ACC112 (cell line): ENCODE measurements around the gene SUGCT.

Experiments
- H2AFZ ChIP-seq: fragments of 200-600 bp; sonication (generic); one replicate; pipeline ENCODE4 v1.6.0; 2017; ENCODE audit warnings: antibody characterized with exemption, low read length; ENCODE audit not compliant: unreplicated experiment
- H3K27ac ChIP-seq: fragments of 200-600 bp; sonication (generic); 2 replicates; pipeline ENCODE4 v1.5.1; 2014; ENCODE audit warnings: low read depth, mild to moderate bottlenecking, antibody characterized with exemption, low read length, moderate library complexity
- H3K27me3 ChIP-seq: fragments of 200-600 bp; sonication (generic); 2 replicates; pipeline ENCODE4 v1.6.1; 2014; ENCODE audit warnings: mild to moderate bottlenecking, antibody characterized with exemption, low read length, moderate library complexity, mixed read lengths; ENCODE audit not compliant: insufficient read depth
- H3K36me3 ChIP-seq: fragments of 200-600 bp; sonication (generic); 2 replicates; pipeline ENCODE4 v1.6.1; 2016; ENCODE audit warnings: mild to moderate bottlenecking, antibody characterized with exemption, low read length, moderate library complexity, mixed read lengths; ENCODE audit not compliant: insufficient read depth
- H3K4me1 ChIP-seq: fragments of 200-600 bp; sonication (generic); one replicate; pipeline ENCODE4 v1.6.1; 2016; ENCODE audit warnings: low read length, mixed read lengths; ENCODE audit not compliant: insufficient read depth, unreplicated experiment, control insufficient read depth
- H3K4me3 ChIP-seq: fragments of 200-600 bp; sonication (generic); 2 replicates; pipeline ENCODE4 v1.5.1; 2014; ENCODE audit warnings: mild to moderate bottlenecking, low read depth, low read length
- H3K79me2 ChIP-seq: fragments of 200-600 bp; sonication (generic); one replicate; pipeline ENCODE4 v1.6.0; 2016; ENCODE audit warnings: low read length; ENCODE audit not compliant: control insufficient read depth, unreplicated experiment, insufficient read depth

The SUGCT gene

DNA sequence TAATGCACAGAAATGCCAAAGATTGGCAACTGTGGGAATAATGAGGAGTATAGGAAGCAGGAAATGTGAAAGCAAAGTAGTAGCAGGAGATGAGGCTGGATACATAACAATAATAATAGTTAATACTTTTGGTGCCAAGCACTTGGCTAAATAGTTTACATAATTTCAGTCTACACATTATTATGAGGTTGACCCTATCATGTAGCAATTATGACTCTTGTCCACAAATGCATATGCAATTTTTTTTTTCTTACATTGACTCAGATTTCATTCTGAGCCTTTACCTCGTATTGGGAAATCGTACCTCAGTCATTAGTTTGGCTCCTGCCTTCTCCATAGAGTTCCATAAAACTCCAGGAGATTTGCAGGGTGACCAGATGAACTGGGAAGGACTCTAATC lies 219.9 kb downstream of the SUGCT start:
- no peak overlapping the region for H2AFZ ChIP-seq

DNA sequence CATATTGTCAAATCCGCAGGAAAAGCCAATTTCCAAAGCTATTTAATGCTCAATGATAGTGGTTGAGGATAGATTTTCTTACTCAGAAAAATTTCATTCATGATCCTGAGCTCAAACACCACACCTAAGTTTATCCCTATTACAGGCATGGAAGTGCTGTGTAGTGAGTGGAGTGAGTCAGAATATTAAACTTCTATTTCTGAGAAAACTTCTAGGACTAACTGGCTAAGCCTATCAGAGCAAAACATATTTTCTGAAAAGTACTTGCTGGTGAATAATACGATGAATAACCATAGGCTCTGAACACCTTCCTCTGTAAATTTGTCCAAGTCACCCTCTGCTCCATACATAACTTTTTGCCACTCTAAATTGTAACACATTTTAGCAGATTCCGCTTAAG lies 221.5 kb downstream of the SUGCT start:
- Histone ChIP-seq H2AFZ (no peak overlapping the region), H3K4me1 (peaks cover 11% of the 10 kb centered on the region), H3K36me3 (no peaks in the 10 kb centered on the region), H3K79me2 (no peaks in the 10 kb centered on the region), H3K27ac (peak overlapping the region; percentile 21; the same call in 1 of the 2 replicates), H3K4me3 (no peak overlapping the region), H3K27me3 (no peaks in the 10 kb centered on the region)

More for the DNA sequence above, 219.9 kb downstream of the SUGCT start:
- Histone ChIP-seq H3K4me3 (no peak overlapping the region), H3K4me1 (peaks cover 11% of the 10 kb centered on the region), H3K27ac (no peak overlapping the region), H3K79me2 (no peaks in the 10 kb centered on the region), H3K36me3 (no peaks in the 10 kb centered on the region), H3K27me3 (no peaks in the 10 kb centered on the region)

DNA sequence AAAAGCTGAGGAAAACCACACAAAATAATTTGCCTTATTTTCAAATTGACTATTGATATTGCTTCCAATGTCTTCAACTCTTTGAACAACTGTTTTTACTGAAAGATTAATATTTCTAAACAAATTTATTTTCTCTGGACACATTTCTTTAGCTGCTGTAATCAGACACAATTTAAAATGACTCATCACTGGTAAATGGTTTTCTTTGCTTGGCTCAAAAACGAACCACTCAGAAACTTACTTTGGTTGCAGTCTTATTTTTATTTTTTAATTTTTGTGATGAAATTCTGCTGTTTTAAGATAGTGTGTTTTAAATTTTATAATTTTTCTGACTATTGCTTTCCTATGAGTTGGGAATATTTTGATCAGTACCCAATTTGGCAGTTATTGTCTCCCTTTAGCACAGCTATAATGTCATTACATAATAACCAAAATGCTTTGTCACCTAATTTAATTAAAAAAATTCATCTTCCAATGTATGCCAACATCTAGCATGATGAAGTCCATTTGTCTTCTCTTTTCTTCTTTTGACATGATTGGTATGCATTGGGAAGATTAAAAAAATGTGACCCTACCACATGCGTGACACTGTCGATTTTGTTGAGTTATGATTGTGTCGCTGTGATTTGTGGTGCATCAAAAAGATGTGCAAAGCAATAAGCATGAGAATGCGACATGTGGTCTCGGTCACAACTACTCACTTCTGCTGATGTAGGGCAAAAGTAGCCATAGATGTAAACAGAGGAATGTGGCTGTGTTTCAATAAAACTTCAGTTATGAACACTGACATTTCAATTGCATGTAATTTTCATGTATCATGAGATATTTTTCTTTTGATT lies 222.3 kb downstream of the SUGCT start:
- H3K27me3 ChIP-seq = no peaks in the 10 kb centered on the region
- no peaks in the 10 kb centered on the region for H3K79me2 ChIP-seq
- no peaks in the 10 kb centered on the region for H3K36me3 ChIP-seq
- H2AFZ ChIP-seq = no peak overlapping the region
- H3K27ac ChIP-seq = peak overlapping the region; percentile 21; the same call in 1 of the 2 replicates
- H3K4me3 ChIP-seq = no peak overlapping the region
- peaks cover 11% of the 10 kb centered on the region for H3K4me1 ChIP-seq

DNA sequence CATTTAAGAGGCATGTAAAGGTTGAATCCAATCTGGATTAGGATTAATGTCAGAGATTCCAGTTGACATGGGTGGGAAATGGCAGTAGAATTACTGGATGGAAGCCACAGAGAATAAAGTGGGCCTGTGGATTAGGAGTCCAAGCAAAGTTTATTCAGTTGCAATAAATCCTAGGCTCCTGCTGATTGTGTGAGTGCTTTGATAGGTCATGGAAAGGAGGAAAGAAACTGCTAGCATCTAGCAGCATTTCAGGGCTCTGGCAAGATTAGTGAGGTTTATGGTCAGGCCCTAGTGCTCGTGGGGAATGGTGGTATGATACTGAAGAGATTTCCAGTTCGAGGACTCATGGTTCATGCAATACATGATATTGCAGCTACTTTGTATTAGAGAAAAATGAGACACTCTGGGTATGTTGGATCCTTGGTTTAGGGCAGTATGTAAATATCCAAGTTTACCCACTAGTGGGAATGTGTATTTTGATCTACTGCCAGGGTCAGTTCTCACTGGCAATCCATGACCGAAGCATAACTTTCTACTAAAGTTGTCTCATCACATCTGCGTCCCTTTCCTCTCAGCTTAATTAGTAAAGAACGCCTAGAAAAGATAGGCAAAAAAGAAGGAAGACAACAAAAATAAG lies 235.0 kb downstream of the SUGCT start:
- Histone ChIP-seq H3K79me2 (no peaks in the 10 kb centered on the region), H2AFZ (no peak overlapping the region), H3K36me3 (no peaks in the 10 kb centered on the region), H3K27ac (no peak overlapping the region), H3K4me3 (no peak overlapping the region), H3K27me3 (no peaks in the 10 kb centered on the region), H3K4me1 (no peaks in the 10 kb centered on the region)

DNA sequence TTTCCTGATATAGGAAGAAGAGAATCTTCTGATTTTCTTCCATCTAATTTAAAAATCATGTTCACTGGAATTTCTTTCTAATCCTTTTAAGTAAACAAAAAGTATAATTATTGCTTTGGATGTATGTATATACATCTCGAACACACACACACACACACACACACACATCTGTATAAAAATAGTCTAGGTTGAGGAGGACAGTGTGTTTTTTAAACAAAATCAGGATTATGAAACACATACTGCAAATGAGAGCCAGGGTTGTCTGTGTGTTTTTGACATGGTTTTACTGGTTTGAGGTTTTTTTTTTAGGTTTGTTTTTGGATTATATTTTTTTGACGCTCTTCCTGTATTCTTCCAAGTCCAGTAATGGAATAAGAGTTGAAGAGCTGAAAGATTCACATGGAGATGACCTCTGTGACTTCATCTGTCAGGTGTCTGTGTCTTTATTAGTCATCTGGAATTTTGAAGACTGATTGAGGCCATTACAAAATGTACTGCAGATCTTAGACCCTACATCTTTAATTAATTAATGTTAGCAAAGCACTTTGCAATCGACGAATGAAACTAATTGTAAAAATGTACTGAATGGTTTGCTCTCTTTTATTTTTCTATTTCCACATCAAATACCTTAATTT lies 237.1 kb downstream of the SUGCT start:
- H3K27me3 ChIP-seq = no peaks in the 10 kb centered on the region

DNA sequence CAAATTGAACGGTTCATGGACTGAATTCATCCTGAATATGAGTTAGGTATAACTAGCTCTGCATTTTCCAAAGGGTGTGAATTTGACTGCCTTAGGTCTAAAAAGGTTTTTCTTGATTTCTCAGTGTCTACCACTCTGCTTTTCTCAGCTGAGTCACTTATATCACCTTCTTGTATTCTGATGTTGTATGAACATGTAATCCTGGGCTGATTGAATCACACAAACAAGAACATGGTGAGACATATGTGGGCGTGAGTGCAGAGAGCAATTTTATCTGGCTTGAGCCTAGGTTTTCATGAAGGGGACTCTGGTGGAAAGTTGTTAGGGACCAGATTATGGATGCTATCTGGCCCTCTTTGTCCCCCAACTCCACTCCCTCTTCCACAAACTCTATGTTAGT lies 239.8 kb downstream of the SUGCT start:
- H3K27ac ChIP-seq = no peak overlapping the region
- no peaks in the 10 kb centered on the region for H3K4me1 ChIP-seq
- no peaks in the 10 kb centered on the region for H3K79me2 ChIP-seq
- no peak overlapping the region for H3K4me3 ChIP-seq
- H2AFZ ChIP-seq = no peak overlapping the region
- H3K36me3 ChIP-seq = no peaks in the 10 kb centered on the region
- H3K27me3 ChIP-seq = no peaks in the 10 kb centered on the region

More for the DNA sequence above, 237.1 kb downstream of the SUGCT start:
- no peak overlapping the region for H2AFZ ChIP-seq
- no peaks in the 10 kb centered on the region for H3K36me3 ChIP-seq
- no peak overlapping the region for H3K27ac ChIP-seq
- H3K79me2 ChIP-seq = no peaks in the 10 kb centered on the region
- no peak overlapping the region for H3K4me3 ChIP-seq
- no peaks in the 10 kb centered on the region for H3K4me1 ChIP-seq

DNA sequence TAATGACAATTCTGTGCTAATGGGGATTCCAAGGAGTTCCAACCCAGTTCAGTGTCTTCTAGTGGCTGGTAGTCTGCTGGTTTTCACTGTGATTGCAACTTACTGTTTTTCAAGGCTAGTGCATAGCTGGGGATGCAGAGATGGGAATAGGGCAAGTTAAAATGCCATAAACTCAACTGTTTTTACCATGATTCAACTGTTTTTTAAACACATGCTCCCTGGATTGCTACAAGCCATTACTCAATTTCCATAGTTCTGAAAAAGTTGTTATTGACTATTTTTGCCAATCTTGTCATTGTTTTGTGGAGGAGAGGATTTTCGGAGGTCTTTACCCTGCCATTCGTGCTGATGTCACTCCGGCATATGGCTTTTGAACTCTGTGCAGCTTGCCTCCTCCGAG lies 245.3 kb downstream of the SUGCT start:
- Histone ChIP-seq H3K79me2 (no peaks in the 10 kb centered on the region), H2AFZ (no peak overlapping the region), H3K36me3 (no peaks in the 10 kb centered on the region), H3K4me3 (no peak overlapping the region), H3K27ac (no peak overlapping the region), H3K4me1 (no peaks in the 10 kb centered on the region), H3K27me3 (no peaks in the 10 kb centered on the region)

DNA sequence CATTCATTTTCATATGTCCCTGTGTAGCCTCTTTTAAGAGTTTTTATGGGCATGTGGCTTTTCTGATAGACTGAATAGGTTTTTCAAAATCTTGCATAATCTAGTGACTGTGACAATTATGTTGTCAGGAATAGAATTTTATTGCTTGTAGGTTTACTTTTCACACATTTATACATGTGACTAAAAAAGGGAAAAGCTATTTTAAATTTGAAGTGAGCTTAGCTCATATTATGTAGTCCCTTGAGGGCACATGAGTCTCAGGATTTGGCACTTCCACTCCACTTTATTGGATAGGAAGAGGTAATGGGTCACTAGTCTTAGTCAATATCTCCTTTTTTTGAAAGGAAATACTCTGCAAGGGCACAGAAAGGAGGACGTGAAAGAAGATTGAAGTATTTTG lies 247.3 kb downstream of the SUGCT start:
- Histone ChIP-seq H3K79me2 (no peaks in the 10 kb centered on the region), H3K4me3 (no peak overlapping the region), H2AFZ (no peak overlapping the region), H3K4me1 (no peaks in the 10 kb centered on the region), H3K27me3 (no peaks in the 10 kb centered on the region), H3K36me3 (no peaks in the 10 kb centered on the region), H3K27ac (no peak overlapping the region)

DNA sequence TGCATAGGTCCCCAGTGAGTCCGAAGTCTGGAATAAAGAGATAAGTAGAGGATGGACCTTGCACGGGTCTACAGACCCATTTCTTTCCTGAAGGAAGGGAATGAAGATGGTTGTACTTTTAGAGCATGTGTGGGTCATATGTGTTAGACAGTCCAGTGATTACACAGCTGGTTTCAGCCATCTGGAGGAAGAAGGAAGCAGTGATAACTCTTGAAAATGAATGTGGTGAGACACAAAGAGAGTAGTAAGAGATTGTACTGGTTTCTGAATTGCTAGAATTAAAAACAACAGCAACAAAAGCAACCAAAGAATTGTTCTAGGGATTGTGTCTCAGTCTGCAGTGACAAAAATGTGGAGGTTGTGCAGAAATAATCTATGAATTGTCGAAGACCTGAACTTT lies 258.9 kb downstream of the SUGCT start:
- H3K4me1 ChIP-seq = no peaks in the 10 kb centered on the region
- no peaks in the 10 kb centered on the region for H3K36me3 ChIP-seq
- no peak overlapping the region for H3K27ac ChIP-seq
- H3K79me2 ChIP-seq = no peaks in the 10 kb centered on the region
- H3K27me3 ChIP-seq = no peaks in the 10 kb centered on the region
- H3K4me3 ChIP-seq = no peak overlapping the region
- H2AFZ ChIP-seq = no peak overlapping the region

DNA sequence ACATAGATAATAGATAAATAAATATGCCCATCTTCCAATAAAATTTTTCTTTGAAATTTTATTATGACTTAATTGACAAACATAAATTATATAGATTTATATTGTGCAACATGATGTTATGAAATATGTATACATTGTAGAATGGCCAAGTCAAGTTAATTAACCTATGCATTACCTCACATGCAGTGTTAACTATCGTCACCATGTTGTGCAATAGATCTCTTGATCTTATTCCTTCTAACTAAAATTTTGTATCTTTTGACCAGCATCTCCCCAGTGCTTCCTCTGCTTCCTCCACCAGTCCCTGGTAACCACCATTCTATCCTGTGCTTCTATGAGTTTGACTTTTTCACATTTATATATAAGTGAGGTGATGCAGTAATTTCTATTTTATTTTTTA lies 259.6 kb downstream of the SUGCT start:
- H3K36me3 ChIP-seq = no peaks in the 10 kb centered on the region
- no peaks in the 10 kb centered on the region for H3K79me2 ChIP-seq
- no peak overlapping the region for H3K4me3 ChIP-seq
- no peak overlapping the region for H3K27ac ChIP-seq
- no peaks in the 10 kb centered on the region for H3K27me3 ChIP-seq
- no peaks in the 10 kb centered on the region for H3K4me1 ChIP-seq
- no peak overlapping the region for H2AFZ ChIP-seq
